ENCODE data around the gene THRB.

Gene THRB

DNA sequence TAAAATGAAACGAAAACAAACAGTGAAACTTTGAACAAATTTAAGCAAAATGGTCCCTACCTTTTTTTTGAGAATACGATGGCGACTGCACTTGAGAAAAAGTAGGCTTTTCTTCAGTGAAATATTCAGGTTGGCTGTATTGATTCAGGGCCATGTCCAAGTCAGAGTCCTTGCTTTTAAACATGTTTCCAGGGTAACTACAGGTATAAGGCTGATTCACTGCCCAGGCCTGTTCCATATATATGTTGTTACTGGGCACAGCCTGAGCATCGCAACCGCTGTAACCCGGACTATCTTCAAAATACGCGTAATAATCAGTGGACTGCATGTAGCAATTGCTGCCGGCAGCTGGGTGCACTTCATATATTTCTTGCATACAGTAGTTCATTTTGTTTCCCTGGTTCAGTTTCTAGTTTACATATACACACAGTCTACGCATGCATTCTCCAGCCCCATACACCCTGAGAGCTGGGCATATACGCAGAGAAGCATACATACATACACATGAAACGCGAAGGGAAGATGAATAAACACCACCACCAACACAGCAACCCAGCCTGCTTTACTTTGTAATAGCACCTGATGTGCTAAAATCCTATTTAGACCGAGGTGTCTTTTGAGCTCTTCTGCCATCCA, 329.6 kb downstream of the THRB start:
- DNase-seq = no peak

- DNase-seq = no peak
These were observed 331.7 kb downstream of the THRB start for GRCh38 chr3:24162929-24163328.

GRCh38 chr3:24161841-24162240, 332.8 kb downstream of the THRB start:
- no peak for DNase-seq

GRCh38 chr3:24160424-24161095, 334.1 kb downstream of the THRB start:
- no peak for DNase-seq

GRCh38 chr3:24158761-24159454, 335.7 kb downstream of the THRB start:
- no peak for DNase-seq

- DNase-seq = no peak
These were observed 337.5 kb downstream of the THRB start for GRCh38 chr3:24157106-24157505.

DNA sequence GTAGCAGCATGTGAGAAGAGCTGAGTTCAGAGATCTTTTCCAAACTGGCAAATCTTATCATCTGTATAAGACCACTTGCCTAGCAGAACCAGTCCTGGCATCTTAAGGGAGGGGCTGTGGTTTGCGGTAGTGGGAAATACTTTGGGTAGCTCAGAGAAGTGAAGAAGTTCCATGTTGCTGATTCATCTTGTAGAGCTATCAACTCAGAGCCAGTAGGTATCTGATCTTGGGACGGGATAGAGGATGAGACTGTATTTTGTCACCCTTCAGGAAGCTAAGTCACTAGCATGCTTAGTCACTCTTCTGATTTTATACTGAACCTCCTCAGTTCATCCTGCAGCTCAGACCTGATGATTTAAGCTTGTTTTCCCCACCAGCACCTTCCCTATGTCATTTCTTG, 338.2 kb downstream of the THRB start:
- no peak for DNase-seq

DNA sequence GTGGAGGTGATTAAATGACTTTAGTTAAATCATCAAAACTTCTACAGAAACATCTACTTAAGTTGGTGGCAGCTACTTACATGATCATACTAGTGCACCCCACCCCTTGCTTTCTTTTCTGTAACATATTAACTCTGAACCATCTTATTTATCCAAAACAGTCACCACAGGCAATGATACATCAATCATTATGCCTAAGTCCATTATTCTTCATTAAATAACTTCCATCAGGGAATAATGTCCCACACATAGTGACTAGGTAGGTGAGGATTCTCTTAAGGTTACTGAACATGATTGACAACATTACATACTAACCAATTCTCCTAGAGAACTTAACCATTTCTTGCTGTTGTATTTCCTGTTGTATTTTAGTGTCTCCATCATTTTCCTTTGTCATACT, 339.4 kb downstream of the THRB start:
- no peak for DNase-seq

DNA sequence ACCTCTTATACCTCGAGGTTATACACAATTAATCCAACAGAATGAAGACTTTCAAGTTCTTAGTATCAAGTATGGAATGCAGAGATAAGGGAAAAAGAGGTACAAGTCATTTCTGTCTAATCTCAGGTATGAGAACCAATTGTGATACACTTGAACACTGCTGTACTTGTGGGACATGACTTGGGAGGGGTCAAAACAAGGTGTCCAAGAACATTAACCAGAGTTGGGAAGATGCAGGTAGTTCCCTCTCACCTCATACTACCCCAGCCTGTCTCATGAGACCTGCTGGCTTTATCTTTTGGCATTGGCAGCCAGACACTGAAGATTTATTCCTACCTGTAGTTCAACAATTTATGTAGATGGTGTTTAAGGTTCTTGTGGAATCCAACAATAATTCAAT, 339.9 kb downstream of the THRB start:
- no peak for DNase-seq

- DNase-seq = no peak
These were observed 340.5 kb downstream of the THRB start for GRCh38 chr3:24154013-24154695.

GRCh38 chr3:24151594-24151993, 343.1 kb downstream of the THRB start:
- DNase-seq = no peak

DNA sequence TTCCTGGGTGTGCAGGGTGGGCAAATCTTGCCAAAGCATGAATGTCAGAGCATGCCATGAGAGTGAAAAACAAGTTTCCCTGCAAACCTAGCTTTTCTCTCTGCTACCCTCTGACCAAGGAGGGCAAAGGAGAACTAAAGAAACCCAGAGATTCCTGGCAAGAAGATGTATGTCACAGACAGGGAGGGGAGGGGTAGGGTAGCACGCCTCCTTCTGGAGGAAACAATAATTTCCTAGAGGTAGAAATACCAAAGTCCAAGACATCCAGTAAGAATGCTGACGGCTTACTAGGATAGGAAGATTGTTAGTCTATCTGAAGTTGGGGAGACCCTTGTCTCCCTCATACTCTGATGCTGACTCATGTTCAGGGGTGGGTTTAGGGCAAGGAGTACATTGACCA, 345.6 kb downstream of the THRB start:
- no peak for DNase-seq

DNA sequence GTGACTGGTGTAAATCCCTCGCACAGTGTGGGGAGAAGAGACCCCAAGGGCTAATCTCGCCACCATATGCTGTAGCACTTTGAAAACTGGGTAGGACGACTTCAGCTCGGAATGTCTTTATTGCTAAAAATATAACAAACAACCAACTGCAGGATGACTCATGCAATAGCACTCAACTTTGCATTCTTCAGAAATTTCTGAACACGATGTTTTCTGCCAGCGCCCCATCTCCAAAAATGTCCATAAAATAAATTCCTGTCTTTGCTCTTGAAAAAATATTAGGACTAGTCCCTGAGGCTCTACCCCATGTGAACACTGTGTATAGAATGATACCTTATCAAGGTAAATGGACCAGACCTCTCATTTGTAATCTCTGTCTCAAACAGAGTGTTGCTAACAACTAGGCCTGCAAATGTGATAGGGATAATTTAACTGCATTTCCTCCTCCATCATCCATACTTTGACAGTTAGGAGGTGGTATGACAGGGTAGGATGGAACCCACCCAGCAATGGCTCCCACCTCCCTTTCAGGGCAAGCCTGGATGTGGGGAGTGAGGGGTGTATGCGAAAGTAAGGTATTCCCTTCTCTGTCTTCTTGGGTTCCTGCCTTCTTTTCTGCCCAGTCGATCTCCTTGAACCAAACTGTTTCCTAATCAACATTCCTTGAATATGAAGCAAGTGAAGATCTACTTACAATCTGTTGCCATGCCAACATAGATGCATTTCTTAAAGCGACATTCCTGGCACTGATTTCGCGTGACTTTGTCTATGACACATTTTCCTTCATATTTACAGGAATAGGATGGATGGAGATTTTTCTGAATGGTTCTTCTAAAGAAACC, 348.4 kb downstream of the THRB start:
- DNase-seq = no peak

GRCh38 chr3:24145481-24145880, 349.2 kb downstream of the THRB start:
- DNase-seq = no peak

DNA sequence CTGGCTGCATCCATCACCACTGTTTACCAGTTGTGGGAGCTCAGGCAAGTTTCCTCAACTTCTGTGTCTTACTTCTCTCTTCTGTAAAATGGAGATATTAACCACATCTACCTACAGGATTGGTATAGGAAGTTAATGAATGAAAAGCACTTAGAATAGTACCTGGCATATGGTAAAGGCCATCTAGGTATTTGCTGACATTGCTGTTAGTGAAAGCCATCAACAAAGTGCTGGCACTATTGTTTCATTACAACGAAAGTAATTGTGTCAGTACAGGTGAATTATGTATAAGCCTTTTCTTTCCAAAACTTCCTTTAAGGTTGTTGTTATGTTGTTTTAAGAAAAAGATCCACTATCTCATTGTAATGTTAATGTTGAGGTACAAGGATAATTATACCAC, 352.5 kb downstream of the THRB start:
- no peak for DNase-seq

DNA sequence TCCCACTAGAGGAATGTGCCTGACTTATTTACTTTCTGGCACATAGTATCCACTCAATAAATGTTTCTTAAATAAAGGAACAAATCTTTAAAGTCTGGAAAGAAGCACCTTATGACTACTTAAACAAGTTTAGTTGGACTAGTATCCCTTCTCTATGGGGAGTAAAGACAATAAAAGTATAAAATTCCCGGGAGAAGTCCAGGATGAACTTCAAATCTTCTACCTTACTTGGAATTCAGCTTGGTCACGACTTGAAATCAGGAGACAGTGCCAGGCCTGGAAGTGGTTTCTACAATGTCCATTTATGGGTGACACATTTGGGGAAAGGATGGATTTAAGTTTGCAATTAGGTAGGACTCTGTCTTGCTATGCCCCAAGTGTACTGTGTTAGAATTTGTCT, 353.1 kb downstream of the THRB start:
- no peak for DNase-seq

DNA sequence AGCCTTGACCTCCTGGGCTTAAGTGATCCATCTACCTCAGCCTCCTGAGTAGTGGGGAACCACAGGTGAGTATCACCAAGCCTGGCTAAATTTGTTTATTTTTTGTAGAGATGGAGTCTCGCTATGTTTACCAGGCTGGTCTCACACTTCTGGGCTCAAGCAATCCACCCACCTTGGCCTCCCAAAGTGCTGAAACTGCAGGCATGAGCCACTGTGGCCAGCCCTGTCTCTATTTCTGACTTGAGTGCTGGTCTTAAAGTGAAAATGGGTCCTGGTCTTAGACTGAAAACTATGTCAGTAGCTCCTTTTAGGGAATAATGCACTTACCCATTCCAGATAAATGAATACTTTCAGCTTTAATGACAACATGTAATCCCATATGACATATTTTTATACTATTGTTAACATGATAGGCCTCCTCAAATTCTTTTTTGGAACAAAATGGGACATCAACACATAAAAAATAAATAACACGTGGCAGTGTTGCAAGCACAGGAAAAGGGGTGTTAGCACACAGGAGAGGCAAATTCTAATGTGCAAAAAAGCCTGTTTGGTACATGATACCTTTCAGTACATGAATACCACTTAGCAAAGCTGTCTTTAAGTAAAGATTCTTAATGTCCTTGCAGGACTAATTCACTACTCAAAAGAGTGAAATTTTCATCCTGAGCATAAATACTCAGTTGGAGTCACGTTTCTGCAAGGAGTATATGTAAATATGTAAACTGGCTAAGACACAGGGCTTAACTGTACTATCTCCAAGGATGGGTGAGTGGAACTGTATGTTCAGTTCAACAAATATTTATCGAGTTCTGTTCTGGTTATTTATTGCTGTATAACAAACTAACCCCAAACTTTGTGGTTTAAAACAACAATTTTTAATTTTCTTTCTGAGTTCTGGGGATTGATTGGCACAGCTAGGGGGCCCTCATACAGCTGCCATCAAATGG, 354.9 kb downstream of the THRB start:
- no peak for DNase-seq

GRCh38 chr3:24138876-24139256, 355.8 kb downstream of the THRB start:
- no peak for DNase-seq

DNA sequence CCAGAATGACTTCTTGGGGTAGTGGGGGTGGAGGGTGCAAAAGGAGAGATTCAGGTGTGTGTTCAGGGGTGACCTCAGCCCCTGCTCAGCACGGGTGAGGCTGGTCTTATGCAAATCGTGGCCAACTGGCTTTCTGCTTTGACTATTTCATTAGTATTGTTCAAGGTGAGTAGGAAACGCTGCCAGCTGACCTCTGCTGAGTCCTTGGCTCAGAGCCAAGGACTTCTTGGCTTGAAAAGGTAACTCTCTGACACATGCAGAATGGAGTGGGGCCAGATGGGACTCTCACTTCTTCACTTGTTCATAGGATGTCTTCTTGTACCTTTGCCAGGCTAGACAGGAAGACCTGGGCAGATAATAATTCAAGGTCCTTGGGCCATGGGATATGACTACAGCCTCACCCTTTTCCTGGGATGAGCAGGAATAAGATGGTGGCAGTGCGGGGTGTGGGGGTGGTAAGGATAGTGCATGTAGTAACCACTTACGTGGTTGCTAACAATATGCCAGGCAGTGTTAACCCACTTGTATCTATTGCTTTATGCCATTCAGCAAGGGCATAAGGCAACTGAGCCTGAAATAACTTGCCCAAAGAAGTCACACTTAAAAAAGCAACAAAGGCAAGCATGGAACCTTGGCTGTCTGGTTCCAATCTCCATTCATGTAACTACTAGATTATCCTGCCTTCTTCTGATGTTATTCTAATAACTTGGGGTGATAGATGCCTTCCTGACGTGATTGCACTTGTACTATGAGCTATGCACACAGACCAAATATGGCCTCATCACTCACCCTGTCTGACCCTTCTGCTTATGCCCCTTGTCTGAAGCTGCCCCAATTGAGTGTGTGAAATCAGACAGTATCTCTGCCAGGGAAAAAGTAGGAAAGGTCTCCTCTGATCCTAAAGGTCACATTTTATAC, 356.4 kb downstream of the THRB start:
- no peak for DNase-seq

DNA sequence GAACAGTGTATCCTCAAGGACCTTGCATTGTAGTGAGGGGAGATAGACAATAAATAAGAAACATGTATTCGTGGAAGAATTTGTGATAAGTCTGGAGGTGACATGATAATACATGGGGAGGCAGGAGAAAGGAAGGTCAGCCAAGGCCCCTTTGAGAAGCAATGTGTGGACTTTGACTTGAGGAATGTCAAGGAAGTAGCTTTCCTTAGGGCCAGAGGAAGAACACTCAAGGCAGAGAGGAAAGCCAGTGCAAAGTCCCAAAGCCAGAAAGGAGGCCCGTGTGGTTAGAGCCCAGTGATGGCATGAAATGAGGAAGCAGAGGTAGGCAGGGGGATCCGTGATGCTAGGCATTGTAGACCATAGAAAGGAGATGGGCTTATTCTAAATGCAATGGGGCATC, 357.3 kb downstream of the THRB start:
- no peak for DNase-seq

Data from activated CD4-positive, alpha-beta T cell treated with anti-CD3 and anti-CD28 coated beads, Interleukin-2, amount 50 U/mL, for 1 hour (primary cell).